Testis (tissue), 2 donors: ENCODE measurements around the gene RNF17.

Source experiments
- CTCF ChIP-seq, 3 experiments: fragments of 450-650 bp in 2 of 3; fragments of 200-600 bp in 1 of 3; sonication (generic) in 1 of 3; IDR thresholded peaks; one replicate each; pipeline ENCODE4 v1.5.1; 2016 to 2019; ENCODE audit warnings: antibody characterized with exemption in 3 of 3, mild to moderate bottlenecking in 2 of 3, moderate library complexity in 1 of 3
- POLR2A ChIP-seq: fragments of 450-650 bp; IDR thresholded peaks from one replicate; pipeline ENCODE4 v1.6.1; 2017; ENCODE audit warnings: antibody characterized with exemption, mild to moderate bottlenecking, moderate library complexity

DNA sequence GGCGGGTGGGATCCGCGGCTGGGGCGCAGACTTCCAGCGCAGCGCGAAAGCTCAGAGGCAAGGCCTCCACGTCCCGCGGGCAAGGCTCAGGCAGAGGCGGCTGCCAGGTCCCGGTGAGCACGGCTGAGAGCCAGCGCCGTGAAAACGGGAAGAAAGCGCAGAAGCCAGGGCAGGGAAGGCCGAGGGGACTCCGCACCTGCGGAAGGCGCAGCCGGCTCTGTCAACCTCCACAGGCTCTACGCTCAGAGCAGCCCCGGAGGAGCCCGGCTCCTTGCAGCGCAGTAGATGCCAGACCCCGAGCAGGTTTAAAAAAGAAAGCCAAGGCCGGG lies 131.0 kb downstream of the RNF17 start:
- TF ChIP-seq POLR2A (no peak), CTCF (IDR thresholded peaks at IDR 0.05) (no peak)
